ENCODE measurements around the gene FOXP2.
"Not testable (repeated sequence)": the region's sequence is repeated elsewhere in the genome, so short reads cannot be mapped to it uniquely, and the experiment has no call there.

Gene FOXP2

GRCh38 chr7:114414156-114415063, at the start of gene FOXP2:
Gene FOXP2, plus strand, starts transcription at chr7:114414815. Its CDS starts 11,697 bp downstream, at chr7:114426512.
- peak; percentile 29 for DNase-seq

GRCh38 chr7:114365791-114366190, 48.8 kb upstream of the FOXP2 start:
- no peak for DNase-seq

- no peak for DNase-seq
Observed at GRCh38 chr7:114368492-114368891, 46.1 kb upstream of the FOXP2 start.

- DNase-seq: no peak
Observed at GRCh38 chr7:114369294-114369693, 45.3 kb upstream of the FOXP2 start.

GRCh38 chr7:114372619-114373018, 42.0 kb upstream of the FOXP2 start:
- no peak for DNase-seq

GRCh38 chr7:114375907-114376306, 38.7 kb upstream of the FOXP2 start:
- DNase-seq: no peak

- not testable (repeated sequence) for DNase-seq
Observed at GRCh38 chr7:114383946-114384345, 30.7 kb upstream of the FOXP2 start.

- DNase-seq: not testable (repeated sequence)
Observed at GRCh38 chr7:114384346-114384745, 30.3 kb upstream of the FOXP2 start.

- DNase-seq: no peak
Observed at GRCh38 chr7:114388021-114388420, 26.6 kb upstream of the FOXP2 start.

GRCh38 chr7:114392686-114393085, 21.9 kb upstream of the FOXP2 start:
- no peak for DNase-seq

GRCh38 chr7:114402876-114403635, 11.6 kb upstream of the FOXP2 start:
- DNase-seq: no peak

GRCh38 chr7:114405427-114405826, 9.2 kb upstream of the FOXP2 start:
- peak; percentile 23 for DNase-seq

GRCh38 chr7:114409750-114410149, 4.9 kb upstream of the FOXP2 start:
- peak; percentile 27 for DNase-seq

- no peak for DNase-seq
Observed at GRCh38 chr7:114412548-114412947, 2.1 kb upstream of the FOXP2 start.

- no peak for DNase-seq
Observed at GRCh38 chr7:114413761-114414155, 857 bp upstream of the FOXP2 start.

- peak; percentile 15 for DNase-seq
Observed at GRCh38 chr7:114415064-114415989, 712 bp downstream of the FOXP2 start.

GRCh38 chr7:114416129-114416990, 1.7 kb downstream of the FOXP2 start:
- DNase-seq: no peak

GRCh38 chr7:114417290-114417689, 2.7 kb downstream of the FOXP2 start:
- no peak for DNase-seq

- no peak for DNase-seq
Observed at GRCh38 chr7:114418117-114418516, 3.5 kb downstream of the FOXP2 start.

- no peak for DNase-seq
Observed at GRCh38 chr7:114419441-114420272, 5.0 kb downstream of the FOXP2 start.
